HG02798 (cell line): Measurements from ENCODE around the gene TAF1B.

Source experiments
- ATAC-seq: cut with Tn5 transposase; IDR thresholded peaks from one replicate; pipeline ENCODE4 v1.9.1; 2021; ENCODE audit warnings: mild to moderate bottlenecking; ENCODE audit not compliant: unreplicated experiment, poor library complexity

TAF1B gene

GRCh38 chr2:9843229-9844035, at the start of gene TAF1B:
Gene TAF1B, plus strand, starts transcription at chr2:9843474. Its CDS starts 68 bp downstream, at chr2:9843542.
- ATAC-seq, result peak; percentile 89

- no peak for ATAC-seq
Observed at GRCh38 chr2:9793918-9794717, 49.2 kb upstream of the TAF1B start.

DNA sequence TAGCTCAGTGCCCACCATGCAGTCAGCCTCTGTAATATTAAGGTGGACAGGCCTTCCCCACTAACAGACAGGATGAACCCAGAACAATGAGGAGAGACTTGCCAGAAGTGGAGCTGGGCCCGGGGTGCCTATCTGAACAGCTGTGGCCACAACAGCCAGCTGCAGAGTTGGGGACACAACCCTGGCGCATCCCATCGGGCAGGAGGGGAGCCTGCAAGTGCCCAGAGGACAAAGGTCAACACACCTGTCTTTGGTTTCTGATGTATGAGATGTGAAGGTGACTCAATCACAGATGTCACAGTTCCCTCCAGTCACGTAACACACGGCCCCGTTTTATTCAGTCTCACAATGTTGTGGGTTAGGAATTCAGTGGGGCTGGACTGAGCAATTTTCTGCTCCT, 48.2 kb upstream of the TAF1B start:
- no peak for ATAC-seq

GRCh38 chr2:9796056-9797010, 46.9 kb upstream of the TAF1B start:
- ATAC-seq, result no peak

GRCh38 chr2:9797086-9797485, 46.2 kb upstream of the TAF1B start:
- no peak for ATAC-seq

- ATAC-seq, result no peak
Observed at GRCh38 chr2:9797681-9798556, 45.4 kb upstream of the TAF1B start.

GRCh38 chr2:9799011-9799596, 44.2 kb upstream of the TAF1B start:
- no peak for ATAC-seq

DNA sequence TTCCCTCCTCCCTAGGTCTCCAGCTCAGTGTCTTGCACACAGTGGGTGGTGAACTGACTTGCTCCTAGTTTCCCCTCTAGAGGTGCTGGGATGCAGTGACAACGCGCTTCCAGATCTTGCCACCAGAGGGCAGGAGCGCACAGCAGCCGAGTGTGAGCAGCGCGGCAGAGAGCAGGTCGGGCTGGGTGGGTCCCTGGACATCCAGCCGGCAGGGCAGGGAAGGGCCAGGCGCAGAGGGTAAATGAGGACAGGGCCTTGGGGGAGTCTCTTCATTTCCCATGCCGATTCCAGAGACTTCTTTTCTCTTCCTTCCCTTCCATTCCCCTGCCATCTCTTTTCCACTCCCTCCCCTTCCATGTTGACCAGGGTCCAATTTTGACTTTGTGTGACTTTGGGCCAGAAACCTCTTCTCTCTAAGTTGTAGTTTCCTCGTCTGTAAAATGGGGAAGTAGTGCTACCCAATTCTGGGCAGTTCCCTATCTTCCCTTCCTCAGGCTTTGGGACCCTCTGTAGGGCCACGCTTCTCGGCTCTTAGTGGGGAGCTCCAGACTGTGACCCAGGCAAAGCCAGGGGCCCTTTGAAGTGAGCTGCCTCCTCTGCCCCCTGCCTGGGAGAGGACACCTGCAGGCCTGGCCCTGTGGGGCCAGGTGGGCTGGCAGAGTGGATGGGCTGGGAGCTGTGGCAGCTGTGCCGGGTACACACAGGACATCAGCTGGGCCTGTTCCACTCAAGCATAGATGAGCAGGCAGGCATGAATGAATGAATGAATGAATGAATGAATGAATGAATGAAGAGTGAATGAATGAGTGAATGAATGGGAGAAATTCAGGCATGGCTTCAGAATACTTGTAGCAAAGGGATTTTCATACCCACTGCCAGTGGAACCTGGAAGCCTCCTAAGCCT, 43.3 kb upstream of the TAF1B start:
- peak; percentile 74 for ATAC-seq

DNA sequence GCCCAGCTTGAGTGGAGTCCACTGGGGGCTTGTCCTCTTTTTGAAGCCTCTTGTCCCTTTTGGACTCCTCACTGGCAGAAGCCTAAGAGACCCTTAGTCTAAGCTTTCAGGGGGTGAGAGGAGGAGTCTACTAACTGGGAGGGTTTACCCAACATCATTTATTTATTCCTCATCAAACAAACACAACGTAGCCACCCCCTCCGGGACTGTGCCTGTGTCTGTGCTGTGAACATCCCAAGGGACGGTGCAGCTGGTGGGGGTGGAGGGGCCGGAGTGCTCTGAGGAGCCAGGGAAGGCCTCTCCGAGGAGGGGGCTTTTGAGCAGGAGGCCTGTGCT, 42.7 kb upstream of the TAF1B start:
- ATAC-seq, result no peak

GRCh38 chr2:9800975-9801726, 42.1 kb upstream of the TAF1B start:
- ATAC-seq, result no peak

- ATAC-seq, result no peak
Observed at GRCh38 chr2:9802576-9802993, 40.7 kb upstream of the TAF1B start.

DNA sequence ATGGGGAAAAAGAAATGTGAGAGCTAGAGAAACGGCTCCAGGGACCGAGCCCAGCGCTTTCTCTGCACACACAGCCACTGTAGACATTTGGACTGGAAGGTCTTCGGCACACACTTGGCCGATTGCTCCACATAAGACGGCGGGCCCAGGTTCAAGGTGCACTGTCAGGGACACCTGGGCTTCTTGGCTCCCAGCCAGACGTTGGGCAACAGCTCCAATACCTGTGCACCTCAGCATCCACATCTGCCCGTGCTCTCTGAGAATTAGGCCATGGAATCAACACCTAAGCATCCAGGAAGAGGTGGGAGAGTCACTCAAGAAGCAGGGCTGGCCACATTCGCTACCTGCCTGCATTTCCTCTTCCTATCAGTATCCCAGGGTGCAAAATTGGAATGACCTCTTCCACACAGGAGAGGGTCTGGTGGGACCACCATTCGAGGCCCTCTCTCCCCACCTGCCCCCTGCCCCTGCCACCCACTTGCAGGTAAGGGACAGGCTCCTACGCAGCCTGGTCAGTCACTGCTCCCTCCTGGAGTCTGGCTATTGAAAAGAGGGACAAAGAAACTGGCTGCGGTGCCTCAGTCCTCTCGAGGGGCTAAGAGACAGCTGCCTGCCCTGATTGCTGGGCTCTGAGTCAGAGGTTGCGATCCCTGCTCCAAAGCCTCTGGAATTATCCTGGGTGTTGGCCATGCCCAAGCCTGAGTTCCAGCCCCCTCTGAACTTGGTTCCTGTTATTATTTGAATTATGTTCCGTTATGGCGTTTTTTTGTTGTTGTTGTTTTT, 40.1 kb upstream of the TAF1B start:
- no peak for ATAC-seq

- no peak for ATAC-seq
Observed at GRCh38 chr2:9805435-9806297, 37.6 kb upstream of the TAF1B start.

- ATAC-seq, result no peak
Observed at GRCh38 chr2:9806298-9806610, 37.0 kb upstream of the TAF1B start.

DNA sequence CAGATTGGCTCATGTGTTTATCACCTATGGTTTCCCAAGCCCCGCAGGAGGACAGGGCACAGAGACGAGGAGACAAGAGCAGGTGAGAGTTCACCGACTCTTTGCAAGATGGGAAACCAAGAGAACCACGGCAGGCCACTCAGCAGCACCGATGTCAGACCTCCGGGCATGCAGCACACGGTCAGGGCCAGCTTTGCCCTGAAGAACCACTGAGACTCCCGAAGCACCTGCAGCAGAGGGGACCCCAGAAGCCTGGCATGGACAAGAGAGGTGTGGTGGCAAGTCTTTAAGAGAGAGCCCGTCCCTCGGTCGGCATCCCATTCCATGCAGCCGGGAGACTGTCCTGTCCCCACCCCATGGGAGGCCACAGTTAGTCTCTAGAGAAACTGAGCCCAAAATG, 36.6 kb upstream of the TAF1B start:
- ATAC-seq, result no peak

GRCh38 chr2:9807056-9807455, 36.2 kb upstream of the TAF1B start:
- ATAC-seq, result no peak
